GM21786 (cell line): ENCODE results near the gene SLC39A3.

Experiments used
- ATAC-seq: cut with Tn5 transposase; IDR thresholded peaks from one replicate; pipeline ENCODE4 v1.9.1; 2021; ENCODE audit not compliant: unreplicated experiment

Gene SLC39A3

DNA sequence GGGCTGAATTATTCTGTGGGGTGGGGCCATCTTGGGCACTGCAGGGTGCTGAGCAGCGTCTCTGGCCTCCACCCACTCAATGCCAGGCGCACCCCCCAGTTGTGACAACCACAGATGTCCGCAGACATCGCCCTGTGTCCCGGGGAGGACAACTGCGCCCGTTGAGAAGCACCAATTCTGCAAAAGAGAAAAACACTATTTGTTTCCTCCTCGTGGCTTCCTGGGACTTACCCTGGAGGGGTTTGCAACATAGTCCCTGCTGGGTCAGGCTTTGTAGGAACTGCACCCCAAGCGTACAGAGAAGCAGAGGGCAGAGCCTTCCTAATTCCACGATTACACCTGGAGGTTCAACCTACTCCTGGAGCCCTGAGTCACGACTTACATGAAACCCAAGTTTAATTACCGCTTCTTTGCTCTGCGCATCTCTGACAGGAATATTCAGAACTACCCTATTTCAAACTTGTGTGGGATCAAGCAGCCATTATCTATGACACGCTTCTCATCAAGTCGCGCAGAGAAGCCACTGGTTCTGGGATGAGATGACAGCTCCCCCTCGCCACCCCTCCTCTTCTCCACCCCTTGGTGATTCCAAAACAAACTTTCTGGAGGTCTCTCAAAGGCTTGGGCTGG, 11.1 kb upstream of the SLC39A3 start:
- no peak for ATAC-seq

DNA sequence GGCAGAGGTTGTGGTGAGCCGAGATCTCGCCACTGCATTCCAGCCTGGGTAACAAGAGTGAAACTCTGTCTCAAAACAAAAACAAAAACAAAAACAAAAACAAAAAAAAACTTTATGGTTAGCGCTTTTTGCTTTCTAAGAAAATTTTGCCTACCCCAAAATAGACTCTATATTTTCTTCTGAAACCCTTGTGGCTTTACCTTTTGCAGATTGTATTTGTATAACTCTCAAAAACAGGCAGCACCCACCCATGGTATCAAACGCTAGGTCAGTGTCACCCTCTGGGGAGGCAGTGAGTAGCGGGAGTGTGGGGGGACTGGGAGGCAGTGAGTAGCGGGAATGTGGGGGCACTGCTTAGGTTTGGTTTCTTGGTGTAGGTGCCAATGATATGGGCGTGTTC, 7.5 kb upstream of the SLC39A3 start:
- ATAC-seq: no peak

GRCh38 chr19:2744113-2744512, 4.3 kb upstream of the SLC39A3 start:
- ATAC-seq: no peak

DNA sequence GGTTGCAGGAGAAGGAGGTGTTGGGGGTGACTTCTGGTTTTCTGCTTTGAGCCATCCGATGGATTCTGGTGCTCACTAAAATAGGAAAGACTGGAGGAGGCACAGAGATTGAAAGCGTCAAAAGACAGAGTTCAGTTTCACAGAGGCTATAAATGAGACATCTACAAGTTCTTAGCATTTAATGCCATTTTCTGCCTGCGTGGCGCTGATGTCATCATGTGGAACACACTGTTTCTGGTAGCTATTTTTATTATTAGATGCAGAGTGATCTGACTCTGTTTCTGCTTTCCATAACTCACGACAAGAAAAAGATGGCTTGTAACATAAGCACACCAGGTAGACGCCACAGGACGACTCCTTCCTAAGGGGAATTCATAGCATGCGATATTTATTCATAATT, 3.3 kb upstream of the SLC39A3 start:
- ATAC-seq: no peak

DNA sequence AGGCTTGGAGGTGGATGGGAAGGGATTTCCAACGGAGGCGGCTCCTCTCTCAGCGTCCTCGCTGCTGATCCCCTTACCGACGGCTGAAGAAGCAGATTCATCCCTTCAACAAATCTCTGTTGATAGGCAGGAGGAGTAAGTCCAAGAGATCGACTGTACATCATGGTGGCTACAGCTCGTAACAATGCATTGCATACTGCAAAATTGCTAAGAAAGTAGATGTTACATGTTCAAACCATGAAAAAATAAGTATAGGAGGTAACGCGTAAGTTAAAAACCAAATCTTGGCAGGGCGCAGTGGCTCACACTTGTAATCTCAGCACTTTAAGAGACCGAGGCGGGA, 468 bp upstream of the SLC39A3 start:
- no peak for ATAC-seq

DNA sequence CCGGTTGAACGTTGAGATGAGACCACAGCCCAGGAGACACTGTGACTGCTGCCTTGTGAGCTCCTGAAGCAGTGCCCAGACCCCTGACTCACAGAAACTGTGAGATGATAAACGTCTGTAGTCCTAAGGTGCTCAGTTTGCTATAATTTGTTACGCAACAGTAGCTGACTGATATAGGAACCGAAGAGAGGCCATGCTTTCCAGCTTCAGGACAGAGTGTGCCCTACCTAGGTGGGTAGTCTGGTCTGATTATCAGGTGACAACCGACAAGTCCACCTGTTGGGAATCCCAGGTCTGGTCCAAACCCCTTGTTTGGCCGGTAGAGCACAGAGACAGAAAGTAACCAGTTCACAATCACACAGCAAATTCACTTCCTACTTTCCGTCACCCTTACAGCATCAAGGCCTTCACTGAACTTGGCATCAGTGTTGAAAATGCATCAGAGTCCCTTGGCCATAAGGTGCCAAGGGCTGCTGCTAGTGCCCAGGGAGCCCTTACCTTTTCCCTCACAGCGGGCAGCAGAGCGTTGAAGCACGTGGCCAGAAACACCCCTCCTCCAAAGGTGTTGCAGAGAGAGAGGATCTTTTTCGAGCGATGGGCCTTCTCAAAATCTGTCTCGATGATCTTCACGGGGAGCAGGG, 3.1 kb downstream of the SLC39A3 start:
- no peak for ATAC-seq

DNA sequence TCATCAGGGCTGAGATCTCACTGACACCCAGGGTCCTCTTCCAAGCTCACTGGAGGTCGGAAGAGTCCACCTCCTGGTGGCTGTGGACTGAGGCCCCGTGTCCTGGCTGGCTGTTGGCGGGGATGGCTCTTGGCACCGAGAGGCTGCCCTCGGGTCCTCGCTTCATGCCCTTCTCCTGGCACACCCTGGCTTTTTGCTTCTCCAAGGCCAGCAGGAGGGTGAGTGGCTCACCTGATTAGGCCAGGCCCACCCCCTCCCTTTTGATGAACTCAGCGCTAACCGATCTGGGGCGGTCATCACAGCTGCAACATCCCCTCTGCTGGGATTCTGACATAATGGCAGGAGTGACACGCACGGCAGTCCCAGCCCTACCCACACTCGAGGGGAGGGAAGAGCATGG, 4.4 kb downstream of the SLC39A3 start:
- no peak for ATAC-seq

GRCh38 chr19:2734589-2735288, 5.1 kb downstream of the SLC39A3 start:
- ATAC-seq: no peak

- no peak for ATAC-seq
Measured at GRCh38 chr19:2733930-2734588, 5.8 kb downstream of the SLC39A3 start.

GRCh38 chr19:2732883-2733282, 6.9 kb downstream of the SLC39A3 start:
- ATAC-seq: no peak

DNA sequence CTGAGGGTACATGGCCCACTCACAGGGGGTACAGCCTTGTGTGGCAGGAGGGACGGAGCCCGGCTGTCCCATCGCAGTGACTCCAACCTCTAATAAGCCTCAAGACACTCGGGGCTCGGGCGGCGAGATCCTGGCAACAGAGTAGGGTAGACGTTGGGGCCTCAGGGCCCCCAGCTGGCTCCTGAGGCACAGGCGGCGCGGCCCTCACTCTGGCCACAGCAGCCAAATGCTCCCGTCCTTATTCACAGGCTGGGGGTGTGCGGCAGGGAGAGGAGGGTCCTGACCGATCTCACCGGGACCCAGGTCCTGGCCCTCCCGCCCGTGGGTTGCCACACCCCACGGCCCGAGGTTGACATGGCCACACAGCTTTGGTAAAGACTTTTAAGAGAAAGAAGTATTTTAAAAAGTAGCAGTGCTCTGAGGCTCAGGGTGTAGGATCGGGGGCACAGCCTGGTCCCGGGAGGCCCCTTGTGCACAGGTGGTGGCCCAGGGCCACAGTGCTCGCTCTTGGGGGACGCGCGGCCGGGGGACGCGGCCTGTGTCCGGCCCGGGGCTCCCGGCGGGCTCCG, 7.6 kb downstream of the SLC39A3 start:
- no peak for ATAC-seq

GRCh38 chr19:2731181-2731995, 8.4 kb downstream of the SLC39A3 start:
- ATAC-seq: no peak

DNA sequence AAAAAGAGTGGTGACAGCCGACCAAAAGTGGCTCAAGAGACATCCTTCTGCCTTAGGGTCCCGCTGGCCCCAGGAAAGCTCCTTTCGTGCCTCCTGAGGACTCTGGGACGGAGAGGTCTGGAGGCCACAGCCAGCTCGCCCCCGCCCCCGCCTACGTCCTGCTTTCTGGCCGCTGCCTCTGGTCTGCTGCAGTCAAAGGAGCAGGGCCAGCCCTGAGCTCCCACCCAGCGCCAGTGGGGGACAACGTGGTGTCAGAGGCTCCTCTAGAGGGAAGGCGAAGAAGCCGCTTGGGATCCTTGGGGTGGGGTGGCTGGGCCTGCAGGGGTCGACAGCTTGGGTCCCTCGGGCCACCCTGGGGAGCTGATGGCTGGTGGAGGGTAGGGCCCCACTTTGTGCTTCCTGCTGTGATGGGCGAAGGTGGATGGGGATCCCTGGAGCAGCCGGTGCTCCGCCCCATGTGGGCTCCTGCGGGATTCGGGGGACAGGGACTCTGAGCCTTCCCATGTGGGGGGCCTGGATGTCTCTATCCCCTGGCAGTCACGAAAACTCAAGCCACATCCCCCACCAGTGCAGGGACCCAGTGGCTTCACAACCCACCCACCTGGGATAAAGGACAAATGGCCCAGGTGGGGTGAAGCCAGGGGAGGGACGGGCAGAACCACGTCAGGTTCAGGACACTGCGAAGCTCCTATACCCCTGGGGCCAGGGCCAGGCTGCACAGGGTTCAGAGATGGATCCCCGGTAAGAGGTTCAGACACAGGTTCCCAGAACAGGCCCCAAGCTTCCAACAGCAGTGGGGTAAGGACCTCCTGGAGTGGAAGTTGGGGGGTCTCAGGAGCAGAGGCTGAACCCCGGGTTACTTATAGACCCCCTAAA, 9.6 kb downstream of the SLC39A3 start:
- ATAC-seq: no peak

GRCh38 chr19:2728783-2729387, 10.9 kb downstream of the SLC39A3 start:
- no peak for ATAC-seq

- ATAC-seq: no peak
Measured at GRCh38 chr19:2727640-2727944, 12.2 kb downstream of the SLC39A3 start.

GRCh38 chr19:2726904-2727639, 12.7 kb downstream of the SLC39A3 start:
- ATAC-seq: no peak

DNA sequence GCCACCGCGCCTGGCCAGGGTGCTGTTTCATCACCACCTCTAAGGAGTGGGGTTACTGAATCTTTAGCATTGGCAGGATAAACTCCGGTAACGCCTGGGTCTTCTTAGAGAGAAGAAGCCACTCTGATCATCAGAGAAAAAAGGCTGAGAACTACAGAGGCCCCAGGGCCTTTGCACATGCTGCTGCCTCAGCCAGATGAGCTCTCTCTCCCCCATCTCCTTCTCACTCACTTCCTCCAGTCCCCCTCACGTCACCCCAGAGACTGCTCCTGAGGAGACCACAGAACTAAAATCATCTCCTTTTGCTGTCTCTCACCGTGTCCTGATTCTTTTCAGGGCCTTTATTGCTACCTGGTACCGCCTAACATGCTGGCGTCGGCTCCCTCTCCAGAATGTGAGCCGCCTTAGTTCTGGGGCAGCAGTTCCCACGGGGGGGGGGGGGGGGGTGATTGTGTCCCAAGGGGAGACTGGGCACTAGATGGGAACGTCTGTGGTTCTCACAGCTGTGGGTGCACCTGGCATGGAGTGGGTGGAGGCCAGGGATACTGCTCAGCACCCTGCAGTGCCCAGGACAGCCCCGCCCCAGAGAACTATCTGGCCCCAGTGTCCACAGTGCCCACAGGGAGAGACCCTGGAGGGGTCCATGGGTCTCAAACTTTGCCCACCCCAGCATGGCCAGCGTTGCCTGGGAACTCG, 13.5 kb downstream of the SLC39A3 start:
- ATAC-seq: no peak

DNA sequence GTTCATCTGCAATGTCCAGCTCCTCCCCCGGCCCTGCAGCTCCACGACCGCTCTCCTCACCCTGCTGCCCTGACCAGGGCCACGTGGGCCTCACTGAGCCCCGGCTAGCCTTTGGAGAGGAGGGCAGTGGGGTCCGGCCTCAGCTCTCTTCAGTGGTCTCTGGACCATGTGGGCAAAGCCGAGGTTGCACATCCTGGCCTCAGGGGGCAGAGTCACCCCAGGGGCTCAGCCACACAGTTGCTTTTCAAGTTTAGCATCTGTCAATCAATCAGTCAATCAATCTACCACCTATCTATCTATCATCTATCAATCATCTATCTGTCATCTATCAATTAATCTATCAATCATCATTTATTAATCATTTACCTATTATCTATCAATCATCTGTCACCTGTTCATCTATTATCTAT, 15.7 kb downstream of the SLC39A3 start:
- ATAC-seq: no peak
